Common myeloid progenitor, CD34-positive (primary cell): Measurements from ENCODE around the gene SYCP2L.

Experiments
- CTCF ChIA-PET: fragments of 350-600 bp; sonication (Branson Sonifier 250); formaldehyde crosslinking; loops from one replicate; lab custom pipeline; 2021; ENCODE audit warnings: antibody characterized with exemption; lab: Charles Lee
- POLR2A ChIA-PET: fragments of 350-600 bp; sonication (Branson Sonifier 250); formaldehyde crosslinking; loops from one replicate; lab custom pipeline; 2021; ENCODE audit warnings: antibody characterized with exemption; lab: Charles Lee
- DNase-seq, 3 donors: peaks; one replicate each; pipeline versions ENCODE4 v3.0.0 to v3.0.0-alpha.2; 2013
- H3K27ac ChIP-seq, 2 experiments: 1 replicate in 1 of 2; 2 replicates in 1 of 2; pipeline ENCODE4 v1.7.0; 2013; ENCODE audit warnings: inconsistent platforms in 2 of 2, low read length in 2 of 2, mild to moderate bottlenecking in 2 of 2, low read depth in 1 of 2, moderate library complexity in 1 of 2; ENCODE audit not compliant: severe bottlenecking in 2 of 2, insufficient read depth in 1 of 2, poor library complexity in 1 of 2
- H3K27me3 ChIP-seq, 5 experiments: replicated peaks in 2 of 5; 1 replicate in 3 of 5; 2 replicates in 2 of 5; pipeline versions ENCODE4 v1.6.1 to v1.7.0; 2013; ENCODE audit warnings: low read length in 4 of 5, mild to moderate bottlenecking in 2 of 5, moderate library complexity in 2 of 5, inconsistent platforms in 1 of 5; ENCODE audit not compliant: insufficient read depth in 5 of 5, control insufficient read depth in 4 of 5
- H3K36me3 ChIP-seq, 4 experiments: 1 replicate in 2 of 4; 2 replicates in 2 of 4; pipeline versions ENCODE4 v1.6.1 to v1.7.0; 2013; ENCODE audit warnings: low read length in 3 of 4, control low read depth in 1 of 4, mild to moderate bottlenecking in 1 of 4; ENCODE audit not compliant: control insufficient read depth in 4 of 4, insufficient read depth in 4 of 4
- H3K4me1 ChIP-seq, 4 experiments: 1 replicate in 3 of 4; 2 replicates in 1 of 4; pipeline versions ENCODE4 v1.6.1 to v1.7.1; 2013; ENCODE audit warnings: low read length in 3 of 4, mild to moderate bottlenecking in 3 of 4, control low read depth in 1 of 4, inconsistent platforms in 1 of 4, moderate library complexity in 1 of 4; ENCODE audit not compliant: control insufficient read depth in 4 of 4, insufficient read depth in 4 of 4; ENCODE audit errors: control extremely low read depth in 1 of 4
- H3K4me3 ChIP-seq, 7 experiments: 1 replicate in 4 of 7; 2 replicates in 3 of 7; pipeline versions ENCODE4 v1.5.1 to v1.7.0; 2013; ENCODE audit warnings: mild to moderate bottlenecking in 7 of 7, low read length in 6 of 7, moderate library complexity in 6 of 7, inconsistent platforms in 2 of 7, low read depth in 2 of 7, control low read depth in 1 of 7; ENCODE audit not compliant: insufficient read depth in 4 of 7, control insufficient read depth in 1 of 7; ENCODE audit errors: extremely low read depth in 1 of 7
- H3K9me3 ChIP-seq, 5 experiments: 1 replicate in 4 of 5; 2 replicates in 1 of 5; pipeline versions ENCODE4 v1.6.1 to v1.7.1; 2013; ENCODE audit warnings: low read length in 4 of 5, mild to moderate bottlenecking in 2 of 5, inconsistent platforms in 1 of 5, low read depth in 1 of 5, moderate library complexity in 1 of 5; ENCODE audit not compliant: control insufficient read depth in 4 of 5, insufficient read depth in 2 of 5; ENCODE audit errors: control extremely low read depth in 1 of 5
- WGBS: methylation state at CpG from one replicate; pipeline ENCODE4 v1.1.5; 2013; ENCODE audit not compliant: insufficient coverage; 5-methylcytosine and 5-hydroxymethylcytosine counted together

Gene SYCP2L

GRCh38 chr6:11008821-11009220 lies 122.0 kb downstream of the SYCP2L start:
- CTCF ChIA-PET, result interaction anchor here (1.0 kb wide), 1 partner anchor 13 kb away, joined by 3 read pairs; no protein-coding TSS in a partner anchor
- no peaks in the 10 kb centered on the region for H3K9me3 ChIP-seq
- H3K36me3 ChIP-seq, result no peaks in the 10 kb centered on the region
- no peak overlapping the region for H3K4me3 ChIP-seq
- H3K4me1 ChIP-seq, result no peaks in the 10 kb centered on the region
- no peak overlapping the region for H3K27ac ChIP-seq
- WGBS, result no CpG with 5 or more reads among the region's 1 CpG
- POLR2A ChIA-PET, result no interaction called here
- no peak for DNase-seq
- peaks cover 0 to 7% (median 4%) of the 10 kb centered on the region in 5 experiments for H3K27me3 ChIP-seq

GRCh38 chr6:11009353-11009752 lies 122.5 kb downstream of the SYCP2L start:
- no peak overlapping the region for H3K27ac ChIP-seq

GRCh38 chr6:11011787-11012234 lies 125.0 kb downstream of the SYCP2L start:
- H3K27me3 ChIP-seq, result peaks cover 2 to 11% (median 7%) of the 10 kb centered on the region in 5 experiments
- H3K36me3 ChIP-seq, result no peaks in the 10 kb centered on the region
- CTCF ChIA-PET, result interaction anchor here (0.5 to 0.8 kb wide), 2 partner anchors 13 to 459 kb away, joined by 3 read pairs; no protein-coding TSS in a partner anchor
- DNase-seq, result peak in 1 of 3 donors; percentile 7
- H3K9me3 ChIP-seq, result no peaks in the 10 kb centered on the region
- POLR2A ChIA-PET, result no interaction called here
- 62% methylated on average over 5 of the region's 8 CpGs for WGBS
- H3K4me3 ChIP-seq, result no peak overlapping the region
- H3K27ac ChIP-seq, result no peak overlapping the region
- no peaks in the 10 kb centered on the region for H3K4me1 ChIP-seq

More at GRCh38 chr6:11009353-11009752, 122.5 kb downstream of the SYCP2L start:
- H3K4me1 ChIP-seq, result no peaks in the 10 kb centered on the region
- H3K9me3 ChIP-seq, result no peaks in the 10 kb centered on the region
- H3K27me3 ChIP-seq, result peaks cover 0 to 7% (median 4%) of the 10 kb centered on the region in 5 experiments
- CTCF ChIA-PET, result interaction anchor here (1.0 kb wide), 1 partner anchor 12 kb away, joined by 3 read pairs; no protein-coding TSS in a partner anchor
- H3K4me3 ChIP-seq, result no peak overlapping the region
- DNase-seq, result no peak
- no peaks in the 10 kb centered on the region for H3K36me3 ChIP-seq
- POLR2A ChIA-PET, result no interaction called here
- WGBS, result 90% methylated on average over 6 of the region's 6 CpGs

GRCh38 chr6:11012295-11012754 lies 125.5 kb downstream of the SYCP2L start:
- CTCF ChIA-PET, result interaction anchor here (0.5 to 0.8 kb wide), 2 partner anchors 13 to 458 kb away, joined by 3 read pairs; no protein-coding TSS in a partner anchor
- POLR2A ChIA-PET, result no interaction called here
- WGBS, result no CpG with 5 or more reads among the region's 5 CpGs
- Histone ChIP-seq H3K36me3 (no peaks in the 10 kb centered on the region), H3K9me3 (no peaks in the 10 kb centered on the region), H3K4me1 (no peaks in the 10 kb centered on the region), H3K27me3 (peaks cover 2 to 12% (median 7%) of the 10 kb centered on the region in 5 experiments), H3K27ac (no peak overlapping the region), H3K4me3 (no peak overlapping the region)
- DNase-seq, result no peak

- POLR2A ChIA-PET, result no interaction called here
Observed at GRCh38 chr6:11012976-11013720, 126.3 kb downstream of the SYCP2L start.

GRCh38 chr6:11013721-11014070 lies 126.8 kb downstream of the SYCP2L start:
- Histone ChIP-seq H3K4me1 (no peaks in the 10 kb centered on the region), H3K27me3 (peaks cover 2 to 15% (median 7%) of the 10 kb centered on the region in 5 experiments), H3K9me3 (no peaks in the 10 kb centered on the region), H3K4me3 (no peak overlapping the region), H3K27ac (no peak overlapping the region), H3K36me3 (no peaks in the 10 kb centered on the region)
- DNase-seq, result no peak
- ChIA-PET CTCF (no interaction called here), POLR2A (no interaction called here)
- 100% methylated on average over 1 of the region's 3 CpGs for WGBS

More at GRCh38 chr6:11012976-11013720, 126.3 kb downstream of the SYCP2L start:
- Histone ChIP-seq H3K27me3 (peaks cover 2 to 13% (median 7%) of the 10 kb centered on the region in 5 experiments), H3K27ac (no peak overlapping the region), H3K4me3 (no peak overlapping the region), H3K36me3 (no peaks in the 10 kb centered on the region), H3K4me1 (no peaks in the 10 kb centered on the region), H3K9me3 (no peaks in the 10 kb centered on the region)
- 100% methylated on average over 4 of the region's 5 CpGs for WGBS
- CTCF ChIA-PET, result no interaction called here
- no peak for DNase-seq

- Histone ChIP-seq H3K4me3 (no peak overlapping the region), H3K27ac (no peak overlapping the region), H3K27me3 (peaks cover 2 to 15% (median 5%) of the 10 kb centered on the region in 5 experiments), H3K4me1 (no peaks in the 10 kb centered on the region), H3K36me3 (no peaks in the 10 kb centered on the region), H3K9me3 (no peaks in the 10 kb centered on the region)
- ChIA-PET CTCF (no interaction called here), POLR2A (no interaction called here)
- no peak for DNase-seq
Observed at GRCh38 chr6:11015102-11015501, 128.2 kb downstream of the SYCP2L start.
